SK-N-MC (cell line): ENCODE data around the gene FSD1.

ENCODE experiments used
- DNase-seq: peaks from one replicate; pipeline ENCODE4 v3.0.0-alpha.2; 2011; ENCODE audit warnings: low read depth, low spot score
- H3K27ac ChIP-seq: fragments of 200-600 bp; sonication (generic); 2 replicates; pipeline ENCODE4 v1.5.1; 2016; ENCODE audit warnings: mixed run types
- H3K36me3 ChIP-seq: fragments of 200-600 bp; sonication (generic); 2 replicates; pipeline ENCODE4 v1.6.1; 2017; ENCODE audit warnings: antibody characterized with exemption, low read length, mixed read lengths; ENCODE audit not compliant: insufficient read depth
- H3K4me3 ChIP-seq: fragments of 200-600 bp; sonication (generic); 2 replicates; pipeline ENCODE4 v1.5.1; 2016
- H3K9ac ChIP-seq: fragments of 200-600 bp; sonication (generic); 2 replicates; pipeline ENCODE4 v1.8.0; 2017; ENCODE audit warnings: mixed run types, mixed read lengths; ENCODE audit not compliant: insufficient read length
- H3K9me3 ChIP-seq: fragments of 200-600 bp; sonication (generic); 2 replicates; pipeline ENCODE4 v1.6.1; 2017; ENCODE audit warnings: low read depth, mild to moderate bottlenecking, antibody characterized with exemption, low read length, moderate library complexity, mixed read lengths
- EZH2 ChIP-seq: fragments of 200-600 bp; sonication (generic); IDR thresholded peaks from one replicate; pipeline ENCODE4 v1.6.1; 2017; ENCODE audit warnings: antibody characterized with exemption
- FOXP2 ChIP-seq: optimal IDR thresholded peaks from 2 replicates; pipeline ENCODE3; 2011; ENCODE audit warnings: mild to moderate bottlenecking, moderate library complexity; ENCODE audit not compliant: insufficient read depth; ENCODE audit errors: extremely low read length, control extremely low read depth
- POLR2AphosphoS5 ChIP-seq: IDR thresholded peaks from 2 replicates; pipeline ENCODE4 v1.6.1; 2012; ENCODE audit warnings: mild to moderate bottlenecking, low read depth, low read length, borderline replicate concordance

FSD1 gene

GRCh38 chr19:4305257-4305612, 837 bp downstream of the FSD1 start:
- Histone ChIP-seq H3K4me3 (no peak overlapping the region), H3K9me3 (no peaks in the 10 kb centered on the region), H3K27ac (no peak overlapping the region), H3K36me3 (no peaks in the 10 kb centered on the region), H3K9ac (no peak overlapping the region)
- DNase-seq, result no peak
- TF ChIP-seq EZH2 (no peak), POLR2AphosphoS5 (no peak), FOXP2 (no peak)

GRCh38 chr19:4305659-4306058, 1.3 kb downstream of the FSD1 start:
- H3K36me3 ChIP-seq, result no peaks in the 10 kb centered on the region
- no peak overlapping the region for H3K27ac ChIP-seq
- H3K9ac ChIP-seq, result no peak overlapping the region
- H3K4me3 ChIP-seq, result no peak overlapping the region
- TF ChIP-seq EZH2, result no peak
- DNase-seq, result no peak
- no peaks in the 10 kb centered on the region for H3K9me3 ChIP-seq

GRCh38 chr19:4310247-4311121, 6.1 kb downstream of the FSD1 start:
- no peak for DNase-seq
- Histone ChIP-seq H3K27ac (no peak overlapping the region), H3K9ac (no peak overlapping the region), H3K36me3 (no peaks in the 10 kb centered on the region), H3K4me3 (no peak overlapping the region), H3K9me3 (no peaks in the 10 kb centered on the region)
- no peak for TF ChIP-seq EZH2
- no peak for TF ChIP-seq POLR2AphosphoS5
- TF ChIP-seq FOXP2, result no peak

- no peak overlapping the region for H3K27ac ChIP-seq
- H3K9me3 ChIP-seq, result no peaks in the 10 kb centered on the region
- no peaks in the 10 kb centered on the region for H3K36me3 ChIP-seq
- H3K9ac ChIP-seq, result no peak overlapping the region
- TF ChIP-seq FOXP2 (no peak), POLR2AphosphoS5 (no peak), EZH2 (no peak)
- DNase-seq, result no peak
- no peak overlapping the region for H3K4me3 ChIP-seq
These were observed 9.6 kb downstream of the FSD1 start for GRCh38 chr19:4313847-4314490.

- DNase-seq, result no peak
- Histone ChIP-seq H3K27ac (no peak overlapping the region), H3K9me3 (no peaks in the 10 kb centered on the region), H3K9ac (no peak overlapping the region), H3K4me3 (no peak overlapping the region), H3K36me3 (no peaks in the 10 kb centered on the region)
- TF ChIP-seq POLR2AphosphoS5, result no peak
- TF ChIP-seq EZH2, result no peak
- TF ChIP-seq FOXP2, result no peak
These were observed 12.6 kb downstream of the FSD1 start for GRCh38 chr19:4316956-4317355.

GRCh38 chr19:4318460-4318859, 14.1 kb downstream of the FSD1 start:
- Histone ChIP-seq H3K36me3 (no peaks in the 10 kb centered on the region), H3K27ac (no peak overlapping the region), H3K9me3 (no peaks in the 10 kb centered on the region), H3K4me3 (no peak overlapping the region), H3K9ac (no peak overlapping the region)
- no peak for TF ChIP-seq POLR2AphosphoS5
- TF ChIP-seq EZH2, result no peak
- no peak for TF ChIP-seq FOXP2
- no peak for DNase-seq

GRCh38 chr19:4319067-4319718, 14.8 kb downstream of the FSD1 start:
- no peaks in the 10 kb centered on the region for H3K36me3 ChIP-seq
- TF ChIP-seq FOXP2 (no peak), POLR2AphosphoS5 (no peak), EZH2 (no peak)
- no peak overlapping the region for H3K9ac ChIP-seq
- no peak for DNase-seq
- H3K9me3 ChIP-seq, result no peaks in the 10 kb centered on the region
- no peak overlapping the region for H3K27ac ChIP-seq
- no peak overlapping the region for H3K4me3 ChIP-seq

GRCh38 chr19:4320419-4320818, 16.0 kb downstream of the FSD1 start:
- Histone ChIP-seq H3K4me3 (no peak overlapping the region), H3K9ac (no peak overlapping the region), H3K9me3 (no peaks in the 10 kb centered on the region), H3K27ac (no peak overlapping the region), H3K36me3 (no peaks in the 10 kb centered on the region)
- TF ChIP-seq POLR2AphosphoS5 (no peak), FOXP2 (no peak), EZH2 (no peak)
- no peak for DNase-seq
